Testis (tissue), 2 donors: ENCODE measurements around the gene KHDC3L.

Experiments
- POLR2A ChIP-seq: fragments of 450-650 bp; IDR thresholded peaks from one replicate; pipeline ENCODE4 v1.6.1; 2017; ENCODE audit warnings: antibody characterized with exemption, mild to moderate bottlenecking, moderate library complexity
- TF ChIP-seq, protein P1 (sequence below), 3 experiments: fragments of 450-650 bp in 2 of 3; fragments of 200-600 bp in 1 of 3; sonication (generic) in 1 of 3; IDR thresholded peaks; one replicate each; pipeline ENCODE4 v1.5.1; 2016 to 2019; ENCODE audit warnings: antibody characterized with exemption in 3 of 3, mild to moderate bottlenecking in 2 of 3, moderate library complexity in 1 of 3

DNA sequence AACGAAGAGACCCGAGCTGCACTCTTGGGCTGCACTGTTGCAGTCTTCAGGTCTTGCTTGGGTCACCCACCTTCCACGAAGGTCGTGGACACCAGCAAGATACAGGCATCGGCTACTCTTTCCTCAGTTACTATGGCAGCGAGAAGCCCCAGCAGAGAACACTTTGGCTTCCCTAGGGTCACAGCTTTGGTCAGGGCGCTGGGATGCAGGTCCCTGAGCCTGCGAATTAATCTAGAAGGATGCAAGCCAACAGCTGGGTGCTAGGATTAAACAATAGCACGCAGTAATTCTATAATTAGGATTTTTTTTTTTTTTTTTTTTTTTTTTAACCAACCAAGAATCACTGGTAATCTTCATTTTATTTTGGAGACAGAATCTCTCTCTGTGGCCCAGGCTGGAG is 2.1 kb downstream of the KHDC3L start:
- no peak for TF ChIP-seq POLR2A
- TF ChIP-seq, protein P1, sequence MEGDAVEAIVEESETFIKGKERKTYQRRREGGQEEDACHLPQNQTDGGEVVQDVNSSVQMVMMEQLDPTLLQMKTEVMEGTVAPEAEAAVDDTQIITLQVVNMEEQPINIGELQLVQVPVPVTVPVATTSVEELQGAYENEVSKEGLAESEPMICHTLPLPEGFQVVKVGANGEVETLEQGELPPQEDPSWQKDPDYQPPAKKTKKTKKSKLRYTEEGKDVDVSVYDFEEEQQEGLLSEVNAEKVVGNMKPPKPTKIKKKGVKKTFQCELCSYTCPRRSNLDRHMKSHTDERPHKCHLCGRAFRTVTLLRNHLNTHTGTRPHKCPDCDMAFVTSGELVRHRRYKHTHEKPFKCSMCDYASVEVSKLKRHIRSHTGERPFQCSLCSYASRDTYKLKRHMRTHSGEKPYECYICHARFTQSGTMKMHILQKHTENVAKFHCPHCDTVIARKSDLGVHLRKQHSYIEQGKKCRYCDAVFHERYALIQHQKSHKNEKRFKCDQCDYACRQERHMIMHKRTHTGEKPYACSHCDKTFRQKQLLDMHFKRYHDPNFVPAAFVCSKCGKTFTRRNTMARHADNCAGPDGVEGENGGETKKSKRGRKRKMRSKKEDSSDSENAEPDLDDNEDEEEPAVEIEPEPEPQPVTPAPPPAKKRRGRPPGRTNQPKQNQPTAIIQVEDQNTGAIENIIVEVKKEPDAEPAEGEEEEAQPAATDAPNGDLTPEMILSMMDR (IDR thresholded peaks at IDR 0.05) = no peak
